GM18505 (cell line): Measurements from ENCODE around the gene DPYSL4.
"Not testable (repeated sequence)": the region's sequence is repeated elsewhere in the genome, so short reads cannot be mapped to it uniquely, and the experiment has no call there.

Source experiments
- ATAC-seq: cut with Tn5 transposase; IDR thresholded peaks from one replicate; pipeline ENCODE4 v1.9.1; 2021; ENCODE audit not compliant: unreplicated experiment
- POLR2A ChIP-seq: IDR thresholded peaks from 4 replicates; pipeline ENCODE4 v1.6.1; 2011; ENCODE audit warnings: borderline replicate concordance; ENCODE audit not compliant: insufficient read depth, insufficient read length; ENCODE audit errors: extremely low read depth

DPYSL4 gene

GRCh38 chr10:132211246-132211645 is 24.5 kb downstream of the DPYSL4 start:
- ATAC-seq, result no peak
- TF ChIP-seq POLR2A, result no peak

- TF ChIP-seq POLR2A, result no peak
- ATAC-seq, result no peak
Measured at GRCh38 chr10:132212816-132213215, 26.1 kb downstream of the DPYSL4 start.

GRCh38 chr10:132213917-132214316 is 27.2 kb downstream of the DPYSL4 start:
- no peak for TF ChIP-seq POLR2A
- ATAC-seq, result no peak

- not testable (repeated sequence) for ATAC-seq
Measured at GRCh38 chr10:132216441-132216840, 29.7 kb downstream of the DPYSL4 start.

GRCh38 chr10:132219486-132219885 is 32.7 kb downstream of the DPYSL4 start:
- TF ChIP-seq POLR2A, result no peak
- ATAC-seq, result no peak

- ATAC-seq, result no peak
- TF ChIP-seq POLR2A, result no peak
Measured at GRCh38 chr10:132220061-132220460, 33.3 kb downstream of the DPYSL4 start.

- not testable (repeated sequence) for ATAC-seq
Measured at GRCh38 chr10:132220996-132221395, 34.2 kb downstream of the DPYSL4 start.

GRCh38 chr10:132222726-132223125 is 36.0 kb downstream of the DPYSL4 start:
- TF ChIP-seq POLR2A, result no peak
- no peak for ATAC-seq

- peak; percentile 67 for ATAC-seq
- TF ChIP-seq POLR2A, result no peak
Measured at GRCh38 chr10:132223156-132223590, 36.4 kb downstream of the DPYSL4 start.

- no peak for ATAC-seq
- no peak for TF ChIP-seq POLR2A
Measured at GRCh38 chr10:132223611-132224342, 37.0 kb downstream of the DPYSL4 start.

GRCh38 chr10:132224343-132225072 is 37.8 kb downstream of the DPYSL4 start:
- TF ChIP-seq POLR2A, result no peak
- no peak for ATAC-seq

GRCh38 chr10:132225073-132225848 is 38.5 kb downstream of the DPYSL4 start:
- no peak for TF ChIP-seq POLR2A

GRCh38 chr10:132225849-132226205 is 39.1 kb downstream of the DPYSL4 start:
- TF ChIP-seq POLR2A, result no peak
- ATAC-seq, result no peak

More at GRCh38 chr10:132225073-132225848, 38.5 kb downstream of the DPYSL4 start:
- no peak for ATAC-seq

GRCh38 chr10:132226586-132227405 is 40.0 kb downstream of the DPYSL4 start:
- no peak for ATAC-seq
- no peak for TF ChIP-seq POLR2A
